Loucy (cell line): ENCODE results near the gene GPER1.
A peak's percentile ranks its signal among the peaks of the same experiment; 100 is the strongest.

Experiments
- H2AFZ ChIP-seq: fragments of 200-600 bp; sonication (generic); 2 replicates; pipeline ENCODE4 v1.6.0; 2016; ENCODE audit warnings: antibody characterized with exemption, mild to moderate bottlenecking, low read length, moderate library complexity
- H3F3A ChIP-seq: fragments of 200-600 bp; 2 replicates; pipeline ENCODE4 v1.6.0; 2016; ENCODE audit warnings: antibody characterized with exemption, low read depth, mild to moderate bottlenecking
- H3K27me3 ChIP-seq: fragments of 200-600 bp; sonication (generic); 2 replicates; pipeline ENCODE4 v1.6.1; 2014; ENCODE audit warnings: low read length, mild to moderate bottlenecking; ENCODE audit not compliant: insufficient read depth, poor library complexity, severe bottlenecking
- H3K36me3 ChIP-seq: fragments of 200-600 bp; sonication (generic); 2 replicates; pipeline ENCODE4 v1.6.1; 2016; ENCODE audit warnings: low read length; ENCODE audit not compliant: insufficient read depth
- H3K4me1 ChIP-seq: fragments of 200-600 bp; sonication (generic); 2 replicates; pipeline ENCODE4 v1.5.1; 2014; ENCODE audit warnings: low read length, mild to moderate bottlenecking; ENCODE audit not compliant: insufficient read depth, poor library complexity, severe bottlenecking
- H3K4me2 ChIP-seq: fragments of 200-600 bp; sonication (generic); 2 replicates; pipeline ENCODE4 v1.6.0; 2014; ENCODE audit warnings: antibody characterized with exemption, low read length, low read depth, mild to moderate bottlenecking; ENCODE audit not compliant: poor library complexity, severe bottlenecking
- H3K4me3 ChIP-seq: fragments of 200-600 bp; sonication (generic); 2 replicates; pipeline ENCODE4 v1.5.1; 2014; ENCODE audit warnings: low read length, mild to moderate bottlenecking, mixed read lengths; ENCODE audit not compliant: poor library complexity, severe bottlenecking
- H3K79me2 ChIP-seq: fragments of 200-600 bp; sonication (generic); 2 replicates; pipeline ENCODE4 v1.6.1; 2014; ENCODE audit warnings: low read length; ENCODE audit not compliant: insufficient read depth
- H3K9ac ChIP-seq: fragments of 200-600 bp; sonication (generic); 2 replicates; pipeline ENCODE4 v1.6.0; 2014; ENCODE audit warnings: mild to moderate bottlenecking, low read depth, low read length, moderate library complexity; ENCODE audit not compliant: poor library complexity, severe bottlenecking
- H3K9me2 ChIP-seq: fragments of 200-600 bp; sonication (generic); replicated peaks from 2 replicates; pipeline ENCODE4 v1.6.1; 2016; ENCODE audit warnings: low read depth, low read length, mixed read lengths
- H3K9me3 ChIP-seq: fragments of 200-600 bp; sonication (generic); 2 replicates; pipeline ENCODE4 v1.6.1; 2014; ENCODE audit warnings: mild to moderate bottlenecking, antibody characterized with exemption, low read length, low read depth; ENCODE audit not compliant: insufficient read depth
- H4K20me1 ChIP-seq: fragments of 200-600 bp; sonication (generic); 2 replicates; pipeline ENCODE4 v1.6.0; 2014; ENCODE audit warnings: antibody characterized with exemption, low read length, mild to moderate bottlenecking; ENCODE audit not compliant: insufficient read depth, poor library complexity, severe bottlenecking
- CTCF ChIP-seq: fragments of 200-600 bp; sonication (generic); conservative IDR thresholded peaks from 2 replicates; pipeline ENCODE4 v1.5.1; 2014; ENCODE audit warnings: mild to moderate bottlenecking, antibody characterized with exemption, low read length
- EZH2phosphoT487 ChIP-seq: fragments of 200-600 bp; IDR thresholded peaks from 2 replicates; pipeline ENCODE4 v1.6.1; 2018; ENCODE audit warnings: antibody characterized with exemption, mild to moderate bottlenecking, moderate library complexity, borderline replicate concordance

The GPER1 gene

GRCh38 chr7:1056785-1057410, 31.0 kb upstream of the GPER1 start:
- peak overlapping the region; percentile 98 for H3K9ac ChIP-seq
- no peaks in the 10 kb centered on the region for H3K9me3 ChIP-seq
- peaks cover 40% of the 10 kb centered on the region for H3K79me2 ChIP-seq
- TF ChIP-seq CTCF (no peak), EZH2phosphoT487 (no peak)
- peaks cover 6% of the 10 kb centered on the region for H3F3A ChIP-seq
- peaks cover 12% of the 10 kb centered on the region for H4K20me1 ChIP-seq
- peak overlapping the region; percentile 95 for H3K4me2 ChIP-seq
- peak overlapping the region; percentile 87 for H3K4me3 ChIP-seq
- H3K27me3 ChIP-seq, result no peaks in the 10 kb centered on the region
- peaks cover 50% of the 10 kb centered on the region for H3K4me1 ChIP-seq
- H3K9me2 ChIP-seq, result no peaks in the 10 kb centered on the region
- H2AFZ ChIP-seq, result no peak overlapping the region
- H3K36me3 ChIP-seq, result no peaks in the 10 kb centered on the region

GRCh38 chr7:1057416-1058291, 30.3 kb upstream of the GPER1 start:
- H3K4me2 ChIP-seq, result no peak overlapping the region
- no peak overlapping the region for H3K4me3 ChIP-seq
- H3K9me2 ChIP-seq, result no peaks in the 10 kb centered on the region
- H3K4me1 ChIP-seq, result peaks cover 50% of the 10 kb centered on the region
- no peaks in the 10 kb centered on the region for H3K36me3 ChIP-seq
- peaks cover 35% of the 10 kb centered on the region for H3K79me2 ChIP-seq
- no peaks in the 10 kb centered on the region for H3K27me3 ChIP-seq
- H3F3A ChIP-seq, result peaks cover 6% of the 10 kb centered on the region
- peaks cover 12% of the 10 kb centered on the region for H4K20me1 ChIP-seq
- no peak overlapping the region for H3K9ac ChIP-seq
- H2AFZ ChIP-seq, result no peak overlapping the region
- no peaks in the 10 kb centered on the region for H3K9me3 ChIP-seq
- no peak for TF ChIP-seq CTCF

GRCh38 chr7:1058311-1058710, 29.6 kb upstream of the GPER1 start:
- Histone ChIP-seq H2AFZ (no peak overlapping the region), H3F3A (peaks cover 6% of the 10 kb centered on the region), H3K4me2 (no peak overlapping the region), H3K27me3 (no peaks in the 10 kb centered on the region), H3K9ac (no peak overlapping the region), H4K20me1 (peaks cover 12% of the 10 kb centered on the region), H3K4me1 (peaks cover 44% of the 10 kb centered on the region), H3K79me2 (peaks cover 35% of the 10 kb centered on the region), H3K4me3 (no peak overlapping the region), H3K9me3 (no peaks in the 10 kb centered on the region), H3K9me2 (no peaks in the 10 kb centered on the region), H3K36me3 (no peaks in the 10 kb centered on the region)
- no peak for TF ChIP-seq EZH2phosphoT487
- TF ChIP-seq CTCF, result no peak
